NCI-H82 treated with DMSO at 0.1 percent for 48 hours (cell line): Measurements from ENCODE around the gene IQCN.

Experiments used
- DNase-seq: peaks from one replicate; lab custom pipeline; 2025; ENCODE audit not compliant: unreplicated experiment; lab: John Stamatoyannopoulos, UW

IQCN gene, protein sequence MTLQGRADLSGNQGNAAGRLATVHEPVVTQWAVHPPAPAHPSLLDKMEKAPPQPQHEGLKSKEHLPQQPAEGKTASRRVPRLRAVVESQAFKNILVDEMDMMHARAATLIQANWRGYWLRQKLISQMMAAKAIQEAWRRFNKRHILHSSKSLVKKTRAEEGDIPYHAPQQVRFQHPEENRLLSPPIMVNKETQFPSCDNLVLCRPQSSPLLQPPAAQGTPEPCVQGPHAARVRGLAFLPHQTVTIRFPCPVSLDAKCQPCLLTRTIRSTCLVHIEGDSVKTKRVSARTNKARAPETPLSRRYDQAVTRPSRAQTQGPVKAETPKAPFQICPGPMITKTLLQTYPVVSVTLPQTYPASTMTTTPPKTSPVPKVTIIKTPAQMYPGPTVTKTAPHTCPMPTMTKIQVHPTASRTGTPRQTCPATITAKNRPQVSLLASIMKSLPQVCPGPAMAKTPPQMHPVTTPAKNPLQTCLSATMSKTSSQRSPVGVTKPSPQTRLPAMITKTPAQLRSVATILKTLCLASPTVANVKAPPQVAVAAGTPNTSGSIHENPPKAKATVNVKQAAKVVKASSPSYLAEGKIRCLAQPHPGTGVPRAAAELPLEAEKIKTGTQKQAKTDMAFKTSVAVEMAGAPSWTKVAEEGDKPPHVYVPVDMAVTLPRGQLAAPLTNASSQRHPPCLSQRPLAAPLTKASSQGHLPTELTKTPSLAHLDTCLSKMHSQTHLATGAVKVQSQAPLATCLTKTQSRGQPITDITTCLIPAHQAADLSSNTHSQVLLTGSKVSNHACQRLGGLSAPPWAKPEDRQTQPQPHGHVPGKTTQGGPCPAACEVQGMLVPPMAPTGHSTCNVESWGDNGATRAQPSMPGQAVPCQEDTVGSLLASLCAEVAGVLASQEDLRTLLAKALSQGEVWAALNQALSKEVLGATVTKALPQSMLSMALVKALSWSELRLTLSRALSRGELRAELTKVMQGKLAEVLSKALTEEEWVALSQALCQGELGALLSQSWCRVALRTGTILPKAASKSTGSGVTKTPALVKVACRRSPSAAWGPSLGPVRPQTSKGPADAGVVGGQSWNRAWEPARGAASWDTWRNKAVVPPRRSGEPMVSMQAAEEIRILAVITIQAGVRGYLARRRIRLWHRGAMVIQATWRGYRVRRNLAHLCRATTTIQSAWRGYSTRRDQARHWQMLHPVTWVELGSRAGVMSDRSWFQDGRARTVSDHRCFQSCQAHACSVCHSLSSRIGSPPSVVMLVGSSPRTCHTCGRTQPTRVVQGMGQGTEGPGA (N-terminal part only)

DNA sequence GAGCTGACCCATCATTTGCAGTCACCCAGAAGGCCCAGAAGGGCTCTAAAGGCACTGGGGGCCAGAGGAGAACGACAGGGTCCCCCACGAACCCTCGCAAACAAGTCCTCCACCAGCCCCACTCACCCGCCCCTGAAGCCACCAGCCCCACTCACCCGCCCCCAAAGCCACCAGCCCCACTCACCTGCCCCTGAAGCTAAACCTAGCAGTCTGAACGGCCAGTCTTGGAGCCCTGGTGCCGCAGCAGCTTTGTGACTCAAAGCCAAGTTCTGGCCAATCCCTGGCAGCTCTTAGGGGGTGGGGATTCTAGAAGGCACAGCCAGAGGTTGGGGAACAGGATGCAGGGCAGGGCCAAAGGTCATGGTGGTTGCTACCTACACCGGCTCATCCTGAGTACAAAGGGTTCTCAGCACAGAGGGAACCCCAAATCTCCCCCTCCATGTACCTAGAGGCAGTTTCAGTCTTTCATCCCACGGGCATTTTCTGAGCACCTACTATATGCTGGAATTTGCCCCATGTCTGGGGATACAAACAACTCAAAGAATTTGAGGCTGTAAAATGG lies at the start of gene IQCN:
Gene IQCN (minus strand): TSS at position 234 of the 562 bp plus-strand sequence. CDS start 4,974 bp downstream, outside the sequence.
- DNase-seq, result no peak

DNA sequence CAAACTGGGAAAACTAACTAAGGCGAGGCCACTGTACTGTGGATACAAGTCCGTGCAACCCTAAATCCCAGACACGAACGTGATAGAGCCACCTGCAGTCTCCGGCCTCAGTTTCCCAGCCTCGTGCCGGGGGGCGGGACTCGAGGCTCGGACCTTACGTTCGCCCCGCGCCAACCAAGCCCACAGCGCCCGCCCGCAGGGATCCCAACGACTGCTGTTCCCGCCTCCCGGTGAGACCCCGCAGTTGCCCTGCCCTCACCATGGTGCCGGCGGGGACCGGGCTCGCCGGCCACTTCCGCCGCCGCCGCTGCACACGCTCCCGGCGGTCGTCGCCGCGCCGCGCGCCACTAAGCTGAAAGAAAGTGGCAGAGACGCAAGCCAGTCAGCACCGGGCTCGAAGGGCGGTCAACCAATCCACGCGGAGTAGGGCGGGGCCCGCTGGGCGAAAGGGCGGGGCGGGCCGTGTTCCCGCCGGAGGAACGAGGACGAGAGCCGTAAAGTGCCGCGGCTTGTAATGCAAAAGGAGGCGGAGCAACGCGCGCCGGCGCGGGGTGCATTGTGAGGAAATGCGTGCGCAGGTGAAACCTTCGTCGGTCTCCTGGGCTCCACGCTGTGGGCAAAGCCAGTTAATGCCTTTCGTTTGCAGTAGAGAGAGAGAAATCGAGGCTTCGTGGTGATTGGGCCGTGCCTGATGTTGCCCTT lies 48.7 kb upstream of the IQCN start, which contains the start of gene LSM4:
Gene LSM4 (minus strand): TSS at position 318 of the 702 bp plus-strand sequence. CDS start 56 bp downstream, at position 262.
- peak; percentile 98 for DNase-seq

DNA sequence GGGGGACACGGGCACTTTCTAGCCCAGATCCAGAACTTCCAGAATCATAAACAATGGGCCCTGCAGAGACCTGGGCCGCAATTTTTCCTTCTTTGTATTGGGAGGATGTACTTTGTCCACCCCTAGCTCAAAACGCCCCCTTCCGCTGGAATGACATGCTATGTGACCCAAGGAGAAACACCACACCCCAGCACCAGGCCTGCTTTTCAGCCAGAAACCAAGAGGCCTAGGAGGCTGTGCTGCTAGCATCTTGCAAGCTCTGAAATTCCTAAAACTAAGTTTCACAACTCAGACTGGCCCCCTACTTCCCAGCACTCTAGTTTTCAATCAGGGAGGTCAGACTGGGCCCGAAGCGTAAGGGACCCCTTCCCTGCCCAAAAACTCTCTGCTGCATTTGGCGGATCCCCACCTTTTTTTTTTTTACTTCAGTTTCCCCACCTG lies 48.1 kb upstream of the IQCN start:
- peak; percentile 20 for DNase-seq

DNA sequence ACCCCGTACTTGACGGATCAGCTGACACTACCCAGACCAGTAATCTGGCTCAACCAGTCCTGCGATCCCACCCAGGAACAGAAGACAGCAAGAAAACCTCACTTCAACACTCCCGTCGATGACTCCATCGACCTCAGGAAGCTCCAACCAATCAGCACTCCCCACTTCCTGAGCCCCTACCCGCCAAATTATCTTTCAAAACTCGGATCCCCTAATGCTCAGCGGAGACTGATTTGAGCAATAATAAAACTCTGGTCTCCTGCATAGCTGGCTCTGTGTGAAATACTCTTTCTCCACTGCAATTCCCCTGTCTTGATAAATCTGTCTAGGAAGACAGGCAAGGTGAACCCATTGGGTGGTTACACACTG lies 47.5 kb upstream of the IQCN start:
- DNase-seq, result no peak

DNA sequence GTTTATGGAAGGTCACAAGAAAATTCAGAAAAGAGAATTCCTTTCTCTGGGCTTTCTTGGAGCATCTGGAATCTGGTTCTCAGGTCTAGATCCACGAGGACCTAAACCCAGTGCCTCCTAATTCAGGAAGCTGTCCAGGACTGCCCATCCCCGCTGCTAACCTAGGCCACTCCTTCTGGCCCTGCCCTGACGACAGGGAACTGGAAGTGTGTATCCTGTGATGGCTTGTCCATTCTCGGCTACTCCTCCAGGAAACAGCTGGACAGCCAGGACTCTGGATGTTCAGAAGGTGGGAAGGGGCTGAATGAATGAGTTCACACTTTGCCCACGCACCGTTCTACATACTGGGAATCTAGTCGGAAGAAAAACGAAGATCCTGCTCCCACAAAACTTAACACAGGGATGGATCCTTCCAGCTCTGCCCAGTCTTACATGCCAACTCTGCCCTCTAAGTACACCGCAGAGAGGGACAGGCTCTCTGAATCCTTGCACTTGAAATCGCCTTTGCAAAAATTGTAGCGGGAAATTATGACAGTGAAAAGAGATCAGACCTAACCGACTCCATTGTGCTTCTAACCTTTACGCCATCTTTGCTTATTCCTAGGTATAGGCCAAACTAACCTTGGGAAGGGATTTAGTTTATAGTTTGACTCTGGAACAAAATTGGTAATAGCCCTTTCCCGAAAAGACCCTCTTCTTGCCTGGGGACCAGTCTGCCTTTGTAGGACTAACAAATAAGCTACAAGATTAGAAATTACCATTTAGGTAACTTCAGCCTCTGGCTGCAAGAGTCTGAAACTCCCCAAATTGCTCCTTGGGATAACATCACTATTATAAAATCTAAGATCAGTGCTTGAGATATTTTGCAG lies 46.8 kb upstream of the IQCN start:
- DNase-seq, result no peak

DNA sequence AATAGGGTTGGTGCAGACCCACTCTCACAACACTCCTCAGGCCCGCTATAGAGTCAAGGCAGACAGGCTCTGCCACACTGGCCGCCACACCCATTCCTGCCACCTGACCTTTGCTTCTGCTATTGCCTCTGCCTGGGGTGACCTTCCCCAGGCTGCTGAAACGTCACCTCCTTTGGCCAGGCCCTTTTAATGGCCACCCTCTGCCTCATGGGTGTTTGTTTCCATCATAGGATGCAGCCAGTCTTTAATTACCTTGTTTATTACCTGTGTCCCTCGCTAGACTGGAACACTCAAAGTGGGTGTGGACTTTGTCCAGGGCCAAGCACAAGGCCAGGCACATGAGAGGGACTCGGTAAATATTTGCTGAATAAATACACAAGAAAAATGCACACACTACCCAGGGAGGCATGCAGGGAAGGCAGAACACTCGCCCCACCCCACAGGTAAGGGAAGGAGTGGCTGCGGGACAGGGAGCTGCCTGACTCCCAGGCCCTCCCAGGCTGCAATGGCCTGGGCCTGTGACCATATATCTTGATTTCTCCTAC lies 45.4 kb upstream of the IQCN start:
- DNase-seq, result no peak

DNA sequence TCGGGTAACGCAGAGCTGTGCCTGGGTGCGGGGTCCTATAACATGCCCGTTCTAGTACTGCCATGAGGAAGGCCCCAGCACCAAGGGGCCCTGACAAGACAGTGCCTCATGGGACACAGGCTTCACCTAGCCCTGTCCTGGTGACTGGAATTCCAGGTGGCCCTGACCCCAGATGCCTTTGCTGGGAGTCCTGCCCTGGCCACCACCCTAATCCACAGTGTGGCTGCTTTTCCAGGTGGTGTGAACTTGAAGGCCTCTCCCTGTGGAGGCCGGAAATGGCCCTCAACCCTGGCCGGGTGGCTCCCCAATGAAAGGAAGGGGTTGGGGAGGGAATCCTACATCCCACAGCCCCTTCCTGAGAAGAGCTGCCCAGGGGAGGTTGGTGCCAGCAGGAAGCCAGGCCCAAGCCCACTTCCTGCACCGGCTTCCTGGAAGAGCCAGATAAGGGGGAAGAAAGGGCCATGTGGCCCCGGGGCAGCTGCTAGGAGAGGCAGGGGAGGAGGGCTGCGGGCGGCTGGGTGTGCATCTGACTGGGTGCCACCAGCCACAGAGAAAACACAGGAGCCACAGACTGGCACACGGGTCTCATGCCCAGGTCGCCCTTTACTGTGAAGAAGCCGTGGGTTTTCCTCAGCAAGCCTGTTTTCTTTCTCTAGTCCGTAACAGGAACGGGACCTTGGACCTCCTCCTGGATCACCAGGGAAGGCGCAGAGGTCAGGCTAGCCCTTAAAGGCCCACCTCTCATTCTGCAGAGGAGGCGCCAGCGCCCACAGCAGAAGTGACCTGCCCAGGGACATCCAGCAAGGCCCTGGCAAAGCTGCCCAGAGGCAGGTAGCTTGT lies 43.9 kb upstream of the IQCN start:
- DNase-seq, result no peak

DNA sequence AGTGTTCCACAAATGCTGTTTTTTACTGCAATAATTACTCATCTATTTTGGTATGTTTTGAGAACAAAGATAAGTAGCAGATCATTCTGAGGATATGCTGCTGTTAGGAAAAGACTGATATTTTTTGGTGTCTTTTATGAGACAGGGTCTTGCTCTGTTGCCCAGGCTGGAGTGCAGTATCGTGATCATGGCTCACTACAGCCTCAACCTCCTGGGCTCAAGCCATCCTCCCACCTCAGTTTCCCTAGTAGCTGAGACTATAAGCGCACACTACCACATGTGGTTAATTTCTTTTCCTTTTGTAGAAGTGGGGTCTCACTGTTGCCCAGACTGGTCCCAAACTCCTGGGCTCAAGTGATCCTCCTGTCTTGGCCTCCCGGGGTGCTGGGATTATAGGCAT lies 39.1 kb upstream of the IQCN start:
- no peak for DNase-seq

DNA sequence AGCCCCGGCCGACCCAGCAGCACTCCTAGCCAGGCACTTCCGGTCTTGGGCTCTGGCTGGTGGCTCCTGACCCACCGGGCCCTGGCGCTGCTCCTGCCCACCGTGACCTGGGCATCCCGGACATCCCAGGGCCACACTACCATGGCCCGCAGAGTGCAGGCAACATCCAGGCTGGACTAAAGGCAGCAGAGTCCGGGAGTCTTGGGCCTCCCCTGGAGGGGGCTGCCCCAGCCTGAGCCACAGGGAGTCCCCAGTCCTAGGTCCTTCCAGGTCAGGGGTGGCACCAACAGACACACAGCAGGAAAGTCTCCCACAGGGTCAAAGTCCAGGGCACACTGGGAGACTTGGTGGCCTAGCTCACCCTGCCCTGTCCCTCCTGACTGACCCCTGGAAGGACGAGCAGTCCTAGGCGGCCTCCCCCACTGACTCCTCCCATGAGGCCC lies 37.9 kb upstream of the IQCN start:
- DNase-seq, result no peak

DNA sequence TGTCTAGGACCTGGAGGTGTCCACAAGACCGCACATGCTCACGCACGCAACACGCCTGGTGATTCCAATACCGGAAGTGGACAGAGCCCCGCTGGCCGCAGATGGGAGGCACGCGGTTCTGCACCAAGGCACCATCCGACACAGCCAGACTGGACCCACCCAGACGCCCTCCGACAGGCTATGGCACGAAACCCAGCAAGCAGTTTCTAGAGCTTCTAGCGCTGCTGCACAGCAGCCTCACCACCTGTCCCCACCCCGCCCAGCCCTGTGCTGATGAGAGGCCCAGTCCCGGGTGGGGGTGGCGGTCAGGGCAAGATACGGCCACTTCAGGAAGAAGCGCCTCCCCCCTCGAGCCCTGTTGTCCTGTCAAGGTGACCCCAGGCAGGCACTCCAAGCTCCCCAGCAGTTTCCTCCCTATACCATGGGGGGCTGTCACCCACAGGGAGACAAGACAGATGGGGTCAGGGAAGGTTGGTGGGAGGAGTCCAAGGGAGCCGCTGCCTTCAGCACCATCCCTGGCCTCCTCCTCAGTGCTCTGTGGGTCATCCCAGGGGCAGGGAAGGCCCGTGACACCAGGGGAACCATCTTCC lies 37.3 kb upstream of the IQCN start:
- no peak for DNase-seq

DNA sequence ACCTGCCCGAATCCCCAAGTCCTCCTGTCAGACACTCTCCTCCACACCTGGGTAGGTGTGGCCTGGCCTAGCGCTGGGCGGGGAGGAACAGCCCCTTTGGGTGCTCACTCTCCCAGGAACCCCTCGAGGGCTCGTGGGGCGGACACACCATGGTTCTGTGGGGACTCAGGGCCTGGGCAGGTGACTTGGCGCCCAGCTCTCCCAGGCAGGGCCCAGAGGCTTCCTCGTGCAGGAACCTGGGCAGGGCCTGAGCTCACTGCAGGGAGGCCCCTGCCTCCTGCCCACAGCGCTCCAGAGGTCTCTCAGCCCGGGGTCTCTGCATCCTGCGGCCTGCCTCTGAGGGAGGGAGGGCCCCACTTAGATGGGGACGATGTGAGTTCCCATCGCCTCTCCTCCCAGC lies 36.7 kb upstream of the IQCN start:
- no peak for DNase-seq

DNA sequence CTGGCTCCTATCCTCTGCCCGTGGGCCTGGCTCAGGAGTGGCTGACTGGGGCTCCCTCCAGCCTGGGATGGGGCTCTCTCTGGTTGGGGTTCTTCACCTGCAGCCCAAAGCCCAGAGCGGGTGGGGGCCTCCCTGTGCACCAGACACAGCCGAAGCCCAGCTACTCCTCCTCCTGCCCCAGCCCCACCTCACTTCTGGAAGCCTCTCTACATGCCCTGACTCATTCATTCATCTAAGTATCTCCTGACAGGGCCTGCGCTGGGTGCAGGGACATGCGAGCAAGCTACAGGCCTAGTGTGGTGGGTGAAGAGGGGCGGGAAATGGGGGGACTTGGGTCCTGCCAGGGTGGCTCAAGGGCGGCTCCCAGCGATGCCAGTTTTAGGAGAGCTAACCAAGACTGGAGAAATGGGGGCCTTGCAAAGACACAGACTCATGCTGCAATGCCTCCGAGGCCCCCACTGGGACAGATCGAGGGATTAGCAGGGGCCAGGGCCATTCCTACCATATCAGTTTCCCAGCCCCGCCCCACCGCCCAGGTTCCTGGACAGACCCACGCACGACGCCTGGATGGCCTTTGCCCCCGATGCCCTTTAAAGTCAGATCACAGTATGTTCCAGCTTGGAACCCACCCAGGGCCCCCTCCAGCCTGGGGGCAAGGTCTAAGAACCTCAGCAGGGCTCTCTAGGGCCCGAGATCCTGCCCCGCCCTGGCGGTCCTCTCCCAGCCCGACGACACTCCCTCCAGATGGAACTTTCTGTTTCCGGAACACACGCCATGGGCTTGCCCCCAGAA lies 36.1 kb upstream of the IQCN start:
- DNase-seq, result no peak

DNA sequence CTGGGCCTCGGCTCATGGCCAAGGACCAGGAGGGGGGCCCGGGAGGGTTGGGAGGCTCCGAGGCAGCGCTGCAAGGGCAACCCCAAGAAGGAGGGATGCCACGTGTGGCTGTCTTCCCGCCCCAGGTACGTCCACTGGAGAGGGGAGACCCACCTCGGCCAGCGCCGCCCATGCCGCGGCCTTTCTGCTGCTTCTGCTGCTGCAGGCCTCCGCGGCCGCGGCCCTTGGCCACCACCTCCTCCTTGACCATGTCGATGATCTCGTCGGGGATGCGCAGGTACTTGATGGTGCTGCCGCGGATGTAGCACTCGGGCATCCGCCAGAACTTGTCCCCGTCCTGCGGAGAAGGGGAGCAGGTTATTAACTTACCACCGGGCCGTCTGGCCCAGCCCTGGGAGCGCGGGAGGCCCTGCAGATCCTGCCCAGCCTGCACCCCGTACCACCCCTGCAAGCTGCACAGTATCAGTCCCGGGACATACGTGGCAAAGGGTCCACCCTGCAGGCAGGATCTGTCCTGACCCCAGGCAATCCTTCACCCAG lies 35.3 kb upstream of the IQCN start:
- no peak for DNase-seq

DNA sequence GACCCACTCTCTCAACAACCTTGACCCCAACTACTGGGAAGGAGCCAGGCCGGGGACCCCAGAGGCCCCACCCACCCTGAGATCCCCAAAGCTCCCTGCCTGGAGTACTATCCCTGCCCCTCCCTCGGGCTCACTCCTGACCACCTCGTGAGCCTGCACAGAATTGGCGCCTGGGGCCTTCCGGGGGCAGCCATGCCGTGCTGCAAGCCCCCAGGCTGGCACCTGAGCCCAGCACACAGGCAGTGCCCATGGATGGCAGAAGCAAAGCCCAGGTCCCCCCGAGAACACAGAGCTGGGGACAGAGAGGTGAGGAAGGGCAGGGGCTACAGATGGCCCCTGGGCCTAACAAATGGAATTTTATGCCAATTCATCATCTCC lies 34.7 kb upstream of the IQCN start:
- no peak for DNase-seq

DNA sequence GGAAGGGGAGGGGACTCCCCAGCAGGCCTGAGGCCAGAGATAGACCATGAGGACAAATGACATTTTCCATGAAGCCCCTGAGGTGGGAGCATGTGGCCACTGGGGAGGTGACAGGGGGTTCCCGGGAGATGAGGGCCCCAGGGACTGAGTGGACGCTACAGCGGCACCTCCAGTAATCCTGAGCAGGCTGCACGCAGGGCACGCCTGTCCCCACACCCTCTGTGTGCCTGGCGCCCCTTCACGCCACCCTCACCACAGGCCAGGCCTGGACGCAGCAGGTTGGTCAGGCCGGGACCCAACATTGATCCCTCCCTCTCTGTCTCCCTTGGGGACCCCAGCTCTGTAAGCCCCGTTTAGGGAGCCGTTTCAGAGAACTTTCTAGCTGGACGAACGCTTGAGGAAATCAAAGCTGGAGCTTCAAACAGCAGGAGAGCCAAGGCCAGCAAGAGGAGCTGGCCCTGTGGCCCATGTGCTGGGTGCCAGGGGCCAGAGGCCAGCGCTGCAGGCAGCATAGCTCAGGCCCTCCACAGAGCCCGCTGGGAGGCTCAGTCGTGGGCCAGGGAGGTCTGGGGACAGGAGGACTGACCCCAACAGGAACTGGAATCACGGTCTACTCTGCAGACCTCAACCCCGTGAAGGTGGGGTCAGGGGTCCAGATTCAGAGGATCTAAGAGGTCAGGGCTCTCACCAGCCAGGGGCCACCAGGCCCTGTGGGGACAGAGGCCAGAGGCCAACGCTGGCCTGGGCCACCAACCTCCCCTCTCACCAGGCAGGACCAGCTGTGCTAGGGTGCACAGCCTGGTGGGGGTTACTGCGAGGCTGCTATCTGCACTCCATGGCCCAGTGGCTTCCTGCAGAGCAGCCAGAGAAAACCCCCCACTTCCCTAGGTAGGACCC lies 34.0 kb upstream of the IQCN start:
- DNase-seq, result no peak

DNA sequence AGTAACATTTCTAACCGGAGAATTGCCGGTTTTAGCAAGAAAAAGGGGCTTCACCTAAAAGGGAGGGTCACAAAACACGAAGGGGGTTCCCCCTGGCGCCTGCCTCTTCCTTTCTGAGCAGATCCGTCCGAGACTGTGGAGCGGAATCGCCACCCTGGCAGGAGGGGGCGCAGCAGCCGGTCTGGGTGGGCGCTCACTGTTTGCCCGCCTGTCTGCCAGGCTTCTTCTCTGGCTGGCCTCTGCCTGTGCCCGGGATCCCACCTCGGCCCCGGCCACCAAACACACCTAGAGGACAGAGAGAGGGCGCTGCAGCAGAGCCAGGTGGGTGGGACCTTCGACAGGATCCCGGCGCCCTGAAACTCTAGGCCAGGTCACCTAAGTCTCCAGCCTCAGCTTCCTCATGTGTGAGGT lies 33.0 kb upstream of the IQCN start:
- DNase-seq, result no peak
